NCI-H1105 (cell line): Measurements from ENCODE around the gene PSMC1.

Source experiments
- DNase-seq: peaks from one replicate; lab custom pipeline; 2025; lab: John Stamatoyannopoulos, UW

The PSMC1 gene

GRCh38 chr14:90276646-90277367 lies 20.5 kb downstream of the PSMC1 start:
- no peak for DNase-seq

DNA sequence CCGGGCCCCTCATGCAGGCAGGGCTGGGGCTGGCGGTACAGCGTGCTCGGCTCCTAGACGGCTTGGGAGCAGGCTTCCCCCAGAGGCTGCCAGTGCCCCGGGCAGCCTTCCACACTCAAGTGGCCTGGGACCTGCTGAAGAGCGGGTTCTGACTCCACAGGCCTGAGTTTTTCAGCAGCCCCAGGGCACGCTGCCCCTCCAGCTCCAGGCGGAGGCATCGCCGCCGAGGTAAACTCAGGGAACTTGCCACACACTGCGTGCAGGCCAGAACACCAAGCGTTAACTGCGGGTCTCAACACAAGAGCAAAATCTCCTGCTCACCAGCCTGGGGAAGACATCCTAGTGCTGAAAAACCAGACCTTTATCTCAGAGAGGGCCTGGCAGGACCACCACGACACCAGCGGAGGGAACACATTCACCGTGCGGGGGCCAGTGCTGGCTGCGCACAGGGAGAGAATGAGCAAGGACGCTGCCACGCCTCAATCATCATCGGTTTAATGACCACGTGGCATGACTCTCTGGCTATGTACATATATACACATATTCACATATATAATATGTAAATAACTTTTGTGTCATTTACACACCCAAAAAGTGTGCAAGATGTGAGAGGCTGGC lies 21.3 kb downstream of the PSMC1 start:
- DNase-seq = no peak

DNA sequence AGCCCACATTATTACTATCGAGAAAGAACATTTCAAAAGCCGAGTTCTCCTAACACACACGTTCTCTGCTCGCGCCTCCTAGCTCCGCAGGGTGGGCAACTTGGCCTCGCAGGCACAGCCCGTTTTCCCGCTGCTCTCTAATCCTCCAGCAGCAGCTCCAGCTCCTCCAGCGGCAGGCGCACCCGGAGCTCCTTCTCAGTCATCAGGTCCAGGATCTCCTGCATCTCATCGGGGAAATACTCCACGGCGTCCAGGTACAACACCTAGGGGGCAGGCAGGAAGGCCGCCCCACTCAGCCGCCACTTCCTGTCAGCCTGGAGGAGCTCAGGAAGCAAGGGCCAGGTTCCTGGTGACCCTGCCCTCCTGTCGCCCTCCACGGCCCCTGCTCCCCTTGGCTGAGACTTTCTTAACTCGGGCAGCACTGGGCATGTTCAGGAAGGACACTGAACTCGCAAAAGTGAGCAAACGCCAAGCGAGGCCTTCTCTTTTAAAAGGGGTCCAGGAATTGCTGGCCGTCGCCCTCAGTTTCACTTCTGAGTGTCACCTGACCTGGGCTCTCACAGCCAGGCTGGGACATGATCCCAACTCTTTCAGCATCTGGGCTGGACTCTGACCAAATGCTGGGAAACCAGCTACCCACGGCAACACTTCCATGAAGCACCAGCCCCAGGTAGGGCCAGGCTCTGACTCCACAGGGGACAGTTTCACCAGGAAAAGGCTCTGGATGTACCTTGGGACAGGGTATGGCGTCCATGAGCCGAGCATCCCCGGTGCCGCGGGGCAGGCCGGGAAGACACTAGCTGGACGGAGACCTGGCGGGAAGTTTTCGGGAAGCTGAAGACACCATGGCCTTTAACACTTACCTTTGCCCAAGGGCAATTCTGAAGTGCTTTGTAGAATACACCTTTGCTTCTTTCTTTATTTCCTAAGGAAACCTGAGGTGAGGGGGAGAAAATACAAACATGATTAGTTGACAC lies 22.1 kb downstream of the PSMC1 start:
- no peak for DNase-seq

DNA sequence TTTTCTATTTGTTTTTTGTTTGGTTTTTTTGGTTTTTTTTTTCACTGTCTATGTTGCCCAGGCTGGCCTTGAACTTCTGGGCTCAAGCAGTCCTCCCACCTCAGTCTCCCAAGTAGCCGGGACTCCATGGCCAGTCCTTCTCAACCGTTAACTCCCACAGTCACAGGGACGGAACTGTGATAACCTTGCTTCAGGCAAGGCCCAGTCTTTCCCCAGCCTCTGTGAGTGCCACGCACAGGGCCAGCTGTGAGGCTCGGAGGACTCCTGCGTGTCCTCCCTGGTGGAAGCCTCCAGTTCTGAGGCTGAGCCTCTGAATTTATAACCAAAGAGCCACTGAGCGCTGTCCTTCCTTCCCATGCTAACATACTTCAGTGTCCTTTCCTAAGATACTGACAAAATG lies 23.7 kb downstream of the PSMC1 start:
- no peak for DNase-seq

- no peak for DNase-seq
Measured at GRCh38 chr14:90281261-90281660, 24.9 kb downstream of the PSMC1 start.

GRCh38 chr14:90281756-90282155 lies 25.4 kb downstream of the PSMC1 start:
- no peak for DNase-seq

GRCh38 chr14:90287791-90288190 lies 31.4 kb downstream of the PSMC1 start:
- peak; percentile 55 for DNase-seq

- peak; percentile 73 for DNase-seq
Measured at GRCh38 chr14:90288651-90289355, 32.5 kb downstream of the PSMC1 start.

- no peak for DNase-seq
Measured at GRCh38 chr14:90290337-90291011, 34.1 kb downstream of the PSMC1 start.

DNA sequence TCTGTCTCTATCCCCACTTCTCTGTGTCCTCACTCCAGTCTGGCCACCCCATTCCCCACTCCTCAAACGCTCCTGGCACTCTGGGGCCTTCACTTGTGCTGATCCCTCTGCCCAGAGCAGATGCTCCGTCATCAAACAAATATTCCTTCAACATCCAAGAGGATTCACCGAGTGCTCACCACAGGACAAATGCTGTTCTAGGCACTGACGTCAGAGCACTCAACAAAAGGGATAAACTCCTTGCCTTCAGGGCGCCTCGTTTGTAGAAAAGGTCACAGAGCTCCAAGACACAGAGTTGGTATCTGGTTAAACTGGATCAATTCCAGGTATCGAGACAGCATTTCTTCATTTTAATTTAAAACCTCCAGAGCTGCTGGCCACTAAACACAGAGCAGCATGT lies 35.3 kb downstream of the PSMC1 start:
- no peak for DNase-seq

- DNase-seq = no peak
Measured at GRCh38 chr14:90293766-90294730, 37.7 kb downstream of the PSMC1 start.

DNA sequence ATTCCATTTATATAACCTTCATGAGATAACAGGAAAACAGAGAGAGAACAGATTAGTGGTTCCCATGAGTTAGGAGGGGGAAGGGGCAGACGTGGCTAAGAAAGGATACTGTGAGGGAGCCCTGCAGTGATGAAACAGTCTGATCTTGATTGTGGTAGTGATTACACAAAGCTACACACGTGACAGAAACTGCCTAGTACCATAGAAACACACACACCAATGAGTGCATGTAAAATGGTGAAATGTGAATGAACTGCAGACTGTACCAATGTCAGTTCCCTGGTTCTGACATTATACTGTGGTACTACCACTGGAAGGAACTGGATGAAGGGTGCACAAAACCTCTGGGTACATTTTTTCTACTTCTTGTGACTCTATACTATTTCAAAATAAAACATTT lies 38.5 kb downstream of the PSMC1 start:
- DNase-seq = no peak

- no peak for DNase-seq
Measured at GRCh38 chr14:90295870-90296516, 39.6 kb downstream of the PSMC1 start.

DNA sequence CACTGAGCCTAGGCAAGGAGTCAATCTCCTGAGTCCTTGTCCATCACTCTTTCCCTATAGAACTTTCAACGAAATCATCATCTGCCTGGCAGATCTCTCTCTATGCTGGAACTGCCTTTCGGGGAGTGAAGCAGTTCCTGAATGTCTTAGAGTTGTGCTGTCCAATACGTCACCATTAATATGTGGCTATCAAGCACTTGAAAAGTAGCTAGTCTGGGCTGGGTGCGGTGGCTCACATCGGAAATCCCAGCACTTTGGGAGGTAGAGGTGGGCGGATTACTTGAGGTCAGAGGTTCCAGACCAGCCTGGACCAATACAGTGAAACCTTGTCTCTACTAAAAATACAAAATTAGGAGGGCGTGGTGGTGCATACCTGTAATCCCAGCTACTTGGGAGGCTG lies 40.3 kb downstream of the PSMC1 start:
- no peak for DNase-seq

DNA sequence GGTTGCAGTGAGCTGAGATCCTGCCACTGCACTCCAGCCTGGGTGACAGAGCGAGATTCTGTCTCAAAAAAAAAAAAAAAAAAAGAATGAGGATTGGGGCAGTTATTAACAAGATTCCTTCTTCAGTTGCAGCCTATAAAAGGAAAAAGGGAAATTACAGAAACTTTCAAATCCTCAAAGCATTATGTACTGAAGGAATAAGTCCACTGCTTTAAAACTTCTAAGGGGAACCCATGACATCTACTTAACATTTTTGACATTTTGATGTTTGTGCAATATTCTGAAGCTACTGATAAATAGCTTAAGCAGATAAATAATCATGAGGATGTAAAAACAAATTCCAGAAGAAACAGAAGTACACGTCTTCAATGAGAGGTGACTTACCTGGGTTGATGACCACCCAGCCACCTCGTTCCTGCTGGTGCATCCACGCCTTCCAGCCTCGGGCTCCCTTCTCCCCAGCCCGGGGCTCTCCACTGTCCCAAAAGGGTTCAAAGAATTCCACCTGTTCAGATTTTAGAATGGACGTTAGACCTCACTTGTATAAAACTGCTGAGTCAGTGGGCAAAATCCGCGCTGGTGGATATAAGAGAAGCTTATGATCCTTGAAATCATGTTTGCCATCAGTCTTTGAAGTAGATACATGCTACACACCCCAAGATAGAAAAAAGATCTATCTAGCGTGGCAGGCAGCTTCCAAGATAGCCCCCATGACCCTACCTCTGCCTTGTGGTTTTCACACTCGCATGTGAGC lies 41.7 kb downstream of the PSMC1 start:
- no peak for DNase-seq

DNA sequence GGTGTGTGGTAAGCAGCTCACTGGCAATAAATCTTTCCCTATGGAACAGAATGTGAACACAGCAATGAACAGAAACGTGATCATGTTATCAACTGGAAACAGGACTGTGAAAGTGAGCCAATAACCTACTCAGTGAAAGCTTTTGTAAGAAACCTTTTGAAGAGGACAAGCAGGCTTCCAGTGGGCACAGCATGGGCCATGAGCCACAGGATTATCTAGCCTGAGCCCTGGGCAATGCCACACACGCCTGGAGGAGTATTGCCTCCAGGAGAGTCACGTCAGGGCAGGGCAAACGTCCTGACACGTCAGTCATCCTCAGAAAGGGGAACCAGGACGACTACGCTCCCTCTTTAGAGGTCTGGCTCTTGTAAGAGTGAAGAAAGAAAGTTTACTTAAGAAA lies 43.1 kb downstream of the PSMC1 start:
- no peak for DNase-seq

DNA sequence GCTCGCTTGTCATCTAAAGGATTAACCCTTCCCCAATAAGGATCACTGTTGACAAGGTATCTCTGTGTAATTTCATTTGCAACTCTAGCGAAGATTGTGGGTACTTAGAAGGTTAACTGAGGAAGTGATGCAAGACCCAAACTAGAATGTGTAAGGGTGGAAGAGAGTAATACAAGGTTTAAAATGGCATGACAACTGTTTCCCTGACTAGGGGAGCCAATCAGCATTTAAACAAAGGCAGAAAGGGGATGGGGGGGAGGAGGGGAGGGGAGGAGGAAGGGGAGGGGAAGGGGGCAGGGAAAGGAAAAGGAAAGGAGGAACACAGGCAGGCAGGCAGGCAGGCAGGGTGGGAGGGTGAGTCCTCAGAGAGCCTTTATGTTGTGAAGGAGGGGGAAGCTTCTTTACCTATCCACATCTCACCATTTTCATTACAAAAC lies 44.3 kb downstream of the PSMC1 start:
- no peak for DNase-seq

DNA sequence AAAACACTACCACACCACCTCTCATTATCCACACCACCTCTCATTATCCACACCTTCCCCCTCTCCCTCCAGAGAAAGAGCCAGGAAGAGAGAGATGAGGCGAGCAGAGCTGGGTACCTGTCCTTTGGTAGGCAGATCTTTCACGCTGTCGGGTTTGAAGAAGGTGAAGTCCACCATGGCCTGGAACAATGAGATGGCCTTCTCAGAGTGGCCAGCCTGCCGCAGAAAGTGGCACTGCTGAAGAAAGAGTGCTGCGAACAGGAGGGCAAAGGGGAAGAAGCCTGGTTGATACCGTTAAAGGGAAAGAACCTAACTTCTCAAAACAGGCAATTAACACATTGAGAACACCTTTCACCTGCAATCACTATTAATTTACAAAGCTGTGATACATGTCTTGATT lies 44.8 kb downstream of the PSMC1 start:
- DNase-seq = no peak

GRCh38 chr14:90301668-90302090 lies 45.3 kb downstream of the PSMC1 start:
- peak; percentile 19 for DNase-seq
